GM19351 (cell line): Measurements from ENCODE around the gene STARD7.
"Not testable (repeated sequence)": the region's sequence is repeated elsewhere in the genome, so short reads cannot be mapped to it uniquely, and the experiment has no call there.

Source experiments
- ATAC-seq: cut with Tn5 transposase; IDR thresholded peaks from one replicate; pipeline ENCODE4 v1.9.1; 2021; ENCODE audit warnings: mild to moderate bottlenecking, moderate library complexity; ENCODE audit not compliant: unreplicated experiment

STARD7 gene

GRCh38 chr2:96151595-96152303 is 56.9 kb downstream of the STARD7 start:
- no peak for ATAC-seq

GRCh38 chr2:96150791-96151594 is 57.6 kb downstream of the STARD7 start:
- no peak for ATAC-seq

GRCh38 chr2:96150007-96150640 is 58.5 kb downstream of the STARD7 start:
- ATAC-seq, result no peak

GRCh38 chr2:96148410-96149217 is 60.0 kb downstream of the STARD7 start:
- ATAC-seq, result peak; percentile 38

- ATAC-seq, result no peak
These were observed 60.9 kb downstream of the STARD7 start for GRCh38 chr2:96147593-96148201.

GRCh38 chr2:96146881-96147592 is 61.6 kb downstream of the STARD7 start:
- no peak for ATAC-seq

- peak; percentile 35 for ATAC-seq
These were observed 62.3 kb downstream of the STARD7 start for GRCh38 chr2:96146153-96146880.

GRCh38 chr2:96145848-96146152 is 62.8 kb downstream of the STARD7 start:
- no peak for ATAC-seq

GRCh38 chr2:96145036-96145847 is 63.4 kb downstream of the STARD7 start, which contains the start of gene DUSP2:
TSS of gene DUSP2 (minus strand) at chr2:96145440. CDS start at chr2:96145354, 86 bp downstream.
- ATAC-seq, result peak; percentile 44

GRCh38 chr2:96144481-96145035 is 64.1 kb downstream of the STARD7 start:
- no peak for ATAC-seq

GRCh38 chr2:96143848-96144480 is 64.7 kb downstream of the STARD7 start:
- no peak for ATAC-seq

- ATAC-seq, result no peak
These were observed 65.3 kb downstream of the STARD7 start for GRCh38 chr2:96143231-96143847.

GRCh38 chr2:96142217-96143113 is 66.2 kb downstream of the STARD7 start:
- peak; percentile 23 for ATAC-seq

GRCh38 chr2:96141624-96141967 is 67.0 kb downstream of the STARD7 start:
- ATAC-seq, result not testable (repeated sequence)

GRCh38 chr2:96140941-96141623 is 67.5 kb downstream of the STARD7 start:
- no peak for ATAC-seq
